Upper lobe of left lung (tissue), 6 donors: Measurements from ENCODE around the gene SYVN1. TPM values are rescaled to one million over a fixed set of nuclear protein-coding genes. Genes with fewer than 3 reads are reported as not detected.

Experiments
- ATAC-seq, 2 donors: fragments of 200-7000 bp; cut with Tn5 transposase; one replicate each; pipeline ENCODE4 v1.9.1; 2022; ENCODE audit warnings: mild to moderate bottlenecking in 2 of 2, moderate library complexity in 2 of 2; ENCODE audit not compliant: low FRiP score in 2 of 2
- DNase-seq, 2 donors: peaks; one replicate each; pipeline ENCODE4 v3.0.0-alpha.2; 2019 to 2020
- H3K27ac ChIP-seq, 4 donors: fragments of 200-600 bp; sonication (generic); one replicate each; pipeline ENCODE4 v1.5.1; 2016 to 2019
- H3K27me3 ChIP-seq, 4 donors: fragments of 200-600 bp; sonication (generic); one replicate each; pipeline ENCODE4 v1.5.1; 2017 to 2019
- H3K36me3 ChIP-seq, 4 donors: fragments of 200-600 bp; sonication (generic); one replicate each; pipeline ENCODE4 v1.5.1; 2016 to 2019
- H3K4me1 ChIP-seq, 4 donors: fragments of 200-600 bp; sonication (generic); one replicate each; pipeline ENCODE4 v1.5.1; 2018 to 2019
- H3K4me3 ChIP-seq, 4 donors: fragments of 200-600 bp; sonication (generic); one replicate each; pipeline ENCODE4 v1.5.1; 2017 to 2019; ENCODE audit warnings: mild to moderate bottlenecking in 2 of 4, moderate library complexity in 1 of 4
- H3K9me3 ChIP-seq, 4 donors: fragments of 200-600 bp; sonication (generic); one replicate each; pipeline ENCODE4 v1.5.1; 2018 to 2019
- CTCF ChIP-seq, 6 experiments: fragments of 450-650 bp in 4 of 6; fragments of 200-600 bp in 2 of 6; sonication (generic) in 2 of 6; IDR thresholded peaks; one replicate each; pipeline ENCODE4 v1.5.1; 2016 to 2019; ENCODE audit warnings: antibody characterized with exemption in 6 of 6
- EP300 ChIP-seq, 4 donors: sonication (generic); formaldehyde crosslinking; IDR thresholded peaks; one replicate each; pipeline ENCODE4 v1.5.1; 2017; ENCODE audit warnings: antibody characterized with exemption in 4 of 4, control low read depth in 2 of 4
- POLR2A ChIP-seq, 4 donors: fragments of 450-650 bp; IDR thresholded peaks; one replicate each; pipeline ENCODE4 v1.5.1; 2016 to 2017; ENCODE audit warnings: antibody characterized with exemption in 4 of 4, mild to moderate bottlenecking in 2 of 4
- POLR2AphosphoS5 ChIP-seq, 2 donors: sonication (generic); formaldehyde crosslinking; IDR thresholded peaks; one replicate each; pipeline ENCODE4 v1.5.1; 2017; ENCODE audit warnings: antibody characterized with exemption in 2 of 2
- WGBS, 2 donors: methylation state at CpG; one replicate each; pipeline ENCODE4 v1.1.5; 2017 to 2018; 5-methylcytosine and 5-hydroxymethylcytosine counted together
- total RNA-seq, 6 donors: library from RNA; depleted of rRNA in 4 of 6; stranded (reverse); fragments of >200 nt in 4 of 6; gene quantifications; one replicate each; pipeline versions ENCODE4 v1.1.0 to v1.2.1, GENCODE V29; 2016 to 2021
- donor health status: DM: no; HTN: no; CAD: no; lungs with moderate emphysema.
- donor health status: DM: no; HTN: yes; CAD: no; lungs with severe emphysema.

Gene SYVN1
- total RNA-seq, 6 donors from 2014 or later, result 31.1 to 70.6 (median 50.0) TPM

GRCh38 chr11:65109231-65110198, 24.8 kb downstream of the SYVN1 start:
- 90 to 91% methylated on average over 20 to 36 of the region's 36 CpGs for WGBS, 2 donors
- no peaks in the 10 kb centered on the region for H3K9me3 ChIP-seq
- no peak overlapping the region for H3K4me3 ChIP-seq
- peaks cover 31 to 57% (median 44%) of the 10 kb centered on the region in 4 donors for H3K4me1 ChIP-seq
- DNase-seq (peak in 1 of 2 donors; percentile 84), ATAC-seq (no peak)
- TF ChIP-seq EP300 (IDR thresholded peaks at IDR 0.05) (no peak), CTCF (IDR thresholded peaks at IDR 0.05) (no peak), POLR2A (IDR thresholded peaks at IDR 0.05) (no peak), POLR2AphosphoS5 (IDR thresholded peaks at IDR 0.05) (no peak)
- H3K27ac ChIP-seq, result peak overlapping the region in 2 of 4 donors; percentile 52 to 55
- H3K27me3 ChIP-seq, result no peaks in the 10 kb centered on the region
- H3K36me3 ChIP-seq, result peaks cover 8 to 31% (median 23%) of the 10 kb centered on the region in 4 donors

- Histone ChIP-seq H3K4me1 (peaks cover 37 to 59% (median 46%) of the 10 kb centered on the region in 4 donors), H3K36me3 (peaks cover 8 to 31% (median 23%) of the 10 kb centered on the region in 4 donors), H3K27me3 (no peaks in the 10 kb centered on the region), H3K9me3 (no peaks in the 10 kb centered on the region), H3K4me3 (no peak overlapping the region), H3K27ac (peak overlapping the region in 2 of 4 donors; percentile 35 to 47)
- TF ChIP-seq CTCF (IDR thresholded peaks at IDR 0.05) (no peak), EP300 (IDR thresholded peaks at IDR 0.05) (no peak), POLR2A (IDR thresholded peaks at IDR 0.05) (peak in 1 of 4 donors; percentile 5), POLR2AphosphoS5 (IDR thresholded peaks at IDR 0.05) (no peak)
- DNase-seq (peak; percentile 80 to 85), ATAC-seq (no peak)
- 89 to 91% methylated on average over 11 to 38 of the region's 38 CpGs for WGBS, 2 donors
Observed at GRCh38 chr11:65108469-65109123, 25.7 kb downstream of the SYVN1 start.

GRCh38 chr11:65107751-65108468, 26.4 kb downstream of the SYVN1 start:
- H3K4me1 ChIP-seq, result peaks cover 30 to 52% (median 39%) of the 10 kb centered on the region in 4 donors
- peaks cover 8 to 31% (median 23%) of the 10 kb centered on the region in 4 donors for H3K36me3 ChIP-seq
- no peak for TF ChIP-seq POLR2A (IDR thresholded peaks at IDR 0.05)
- no peak for TF ChIP-seq EP300 (IDR thresholded peaks at IDR 0.05)
- DNase-seq, result peak in 1 of 2 donors; percentile 85
- peak overlapping the region in 2 of 4 donors; percentile 35 to 47 for H3K27ac ChIP-seq
- H3K27me3 ChIP-seq, result no peaks in the 10 kb centered on the region
- 94 to 97% methylated on average over 34 to 45 of the region's 52 CpGs for WGBS, 2 donors
- ATAC-seq, result no peak
- H3K4me3 ChIP-seq, result no peak overlapping the region
- H3K9me3 ChIP-seq, result no peaks in the 10 kb centered on the region

DNA sequence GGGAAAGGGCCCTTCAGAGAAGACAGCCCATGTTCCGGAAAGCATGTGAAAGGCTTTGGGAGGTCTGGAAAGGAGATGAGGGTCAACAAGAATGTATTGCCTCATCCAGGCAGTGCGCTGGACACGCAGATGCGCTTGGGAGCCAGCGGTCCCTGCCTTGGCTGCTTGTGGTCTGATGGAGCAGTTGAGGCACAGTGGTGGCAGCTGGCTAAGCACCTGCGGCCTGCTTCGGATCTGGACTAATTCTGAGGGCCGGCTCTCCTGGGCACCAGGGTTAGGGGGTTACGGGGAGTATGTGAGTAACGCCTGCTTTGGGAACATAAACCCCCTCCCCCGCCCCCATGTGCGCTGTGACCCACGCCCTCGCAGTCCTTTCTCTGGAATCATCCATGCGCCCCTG, 27.2 kb downstream of the SYVN1 start:
- ATAC-seq (no peak), DNase-seq (peak in 1 of 2 donors; percentile 34)
- no peak overlapping the region for H3K4me3 ChIP-seq
- H3K9me3 ChIP-seq, result no peaks in the 10 kb centered on the region
- 92 to 95% methylated on average over 9 to 15 of the region's 15 CpGs for WGBS, 2 donors
- no peaks in the 10 kb centered on the region for H3K27me3 ChIP-seq
- peaks cover 25 to 51% (median 35%) of the 10 kb centered on the region in 4 donors for H3K4me1 ChIP-seq
- TF ChIP-seq POLR2A (IDR thresholded peaks at IDR 0.05) (no peak), CTCF (IDR thresholded peaks at IDR 0.05) (no peak), POLR2AphosphoS5 (IDR thresholded peaks at IDR 0.05) (no peak), EP300 (IDR thresholded peaks at IDR 0.05) (no peak)
- H3K27ac ChIP-seq, result no peak overlapping the region
- peaks cover 8 to 31% (median 23%) of the 10 kb centered on the region in 4 donors for H3K36me3 ChIP-seq
